Activated CD4-positive, alpha-beta T cell treated with anti-CD3 and anti-CD28 coated beads for 36 hours (primary cell): ENCODE results near the gene MYO1A. TPM values are rescaled to one million over a fixed set of nuclear protein-coding genes. Genes with fewer than 3 reads are reported as not detected.
"Not testable (repeated sequence)": the region's sequence is repeated elsewhere in the genome, so short reads cannot be mapped to it uniquely, and the experiment has no call there.

Experiments used
- ATAC-seq: fragments of 200-7000 bp; cut with Tn5 transposase; one replicate; pipeline ENCODE4 v1.10.0; 2021; ENCODE audit warnings: mild to moderate bottlenecking, moderate library complexity
- CTCF ChIA-PET: fragments of 350-600 bp; sonication (Branson Sonifier 250); formaldehyde crosslinking; loops from one replicate; lab custom pipeline; 2021; ENCODE audit warnings: antibody characterized with exemption; lab: Charles Lee
- POLR2A ChIA-PET: fragments of 350-600 bp; sonication (Branson Sonifier 250); formaldehyde crosslinking; loops from one replicate; lab custom pipeline; 2021; ENCODE audit warnings: antibody characterized with exemption, inconsistent platforms; lab: Charles Lee
- DNase-seq: peaks from one replicate; pipeline ENCODE4 v3.0.0-alpha.2; 2020
- H3K27ac Mint-ChIP-seq: one replicate; pipeline ENCODE4 v1.8.0; 2021; ENCODE audit warnings: mixed read lengths
- H3K27me3 Mint-ChIP-seq: one replicate; pipeline ENCODE4 v1.8.0; 2021; ENCODE audit warnings: mixed read lengths
- H3K36me3 Mint-ChIP-seq: one replicate; pipeline ENCODE4 v1.8.0; 2021; ENCODE audit warnings: low read depth, mixed read lengths
- H3K4me1 Mint-ChIP-seq: one replicate; pipeline ENCODE4 v1.8.0; 2021; ENCODE audit warnings: mixed read lengths
- H3K4me3 Mint-ChIP-seq: one replicate; pipeline ENCODE4 v1.8.0; 2021; ENCODE audit warnings: mild to moderate bottlenecking, moderate library complexity, mixed read lengths
- H3K9me3 Mint-ChIP-seq: one replicate; pipeline ENCODE4 v1.8.0; 2021; ENCODE audit warnings: low read depth, mixed read lengths
- intact Hi-C, 2 experiments: fragments of 100-400 bp; cut with DNase I in 1 of 2; cut with micrococcal nuclease in 1 of 2; formaldehyde crosslinking; loops; one replicate each; pipeline versions ENCODE4 v1.14.2 to v1.15.1; 2022 to 2024; cut with DNase I, micrococcal nuclease
- total RNA-seq, 2 experiments: library from RNA; stranded (reverse); gene quantifications; one replicate each; pipeline ENCODE4 v1.2.3, GENCODE V29; 2021

The MYO1A gene
- total RNA-seq, 2 experiments from 2014 or later, result 2.4 to 2.6 TPM

GRCh38 chr12:57018906-57019305 lies 31.0 kb downstream of the MYO1A start:
- Mint-ChIP-seq H3K9me3 (no peaks in the 10 kb centered on the region), H3K27ac (no peak overlapping the region), H3K27me3 (no peaks in the 10 kb centered on the region), H3K4me3 (no peak overlapping the region), H3K36me3 (no peaks in the 10 kb centered on the region), H3K4me1 (peaks cover 18% of the 10 kb centered on the region)
- no peak for ATAC-seq
- intact Hi-C loops, result no loop called here
- no peak for DNase-seq
- ChIA-PET CTCF (interaction anchor here (0.7 to 5.3 kb wide), 15 partner anchors 8 to 260 kb away, joined by 3 to 35 read pairs (median 5); partner anchors contain the start of gene ZBTB39), POLR2A (no interaction called here)

GRCh38 chr12:57018353-57018752 lies 31.6 kb downstream of the MYO1A start:
- ATAC-seq, H3K9me3 Mint-ChIP-seq, DNase-seq, H3K36me3 Mint-ChIP-seq, H3K27ac Mint-ChIP-seq, H3K4me3 Mint-ChIP-seq, POLR2A ChIA-PET, H3K27me3 Mint-ChIP-seq, intact Hi-C loops: not testable (repeated sequence)
- CTCF ChIA-PET, result interaction anchor here (0.5 to 5.3 kb wide), 15 partner anchors 9 to 74 kb away, joined by 3 to 35 read pairs (median 4); partner anchors contain the start of gene ZBTB39
- peaks cover 18% of the 10 kb centered on the region for H3K4me1 Mint-ChIP-seq

- intact Hi-C loops, result no loop called here
- ATAC-seq, result no peak
- Mint-ChIP-seq H3K9me3 (no peaks in the 10 kb centered on the region), H3K27me3 (no peaks in the 10 kb centered on the region), H3K36me3 (no peaks in the 10 kb centered on the region), H3K27ac (no peak within 1 kb of the TSS), H3K4me3 (no peak within 1 kb of the TSS), H3K4me1 (peaks cover 35% of the 10 kb centered on the region)
- CTCF ChIA-PET, result interaction anchor here (0.5 to 5.3 kb wide), 12 partner anchors 9 to 111 kb away, joined by 3 to 35 read pairs (median 4); a partner anchor contains a TSS
- no peak for DNase-seq
- POLR2A ChIA-PET, result no interaction called here
These were observed 33.6 kb downstream of the MYO1A start, which contains the start of gene TAC3 for GRCh38 chr12:57016348-57016747. Gene TAC3, minus strand, starts transcription at chr12:57016529. Its CDS starts 732 bp downstream, at chr12:57015797.

GRCh38 chr12:57012600-57013465 lies 37.1 kb downstream of the MYO1A start:
- Mint-ChIP-seq H3K9me3 (no peaks in the 10 kb centered on the region), H3K27me3 (no peaks in the 10 kb centered on the region), H3K4me3 (no peak overlapping the region), H3K36me3 (no peaks in the 10 kb centered on the region), H3K27ac (peak overlapping the region; percentile 56), H3K4me1 (peaks cover 41% of the 10 kb centered on the region)
- ATAC-seq, result no peak
- no peak for DNase-seq
- POLR2A ChIA-PET, result no interaction called here
- intact Hi-C loops, result no loop called here
- CTCF ChIA-PET, result interaction anchor here (0.5 to 4.0 kb wide), 9 partner anchors 8 to 443 kb away, joined by 3 to 24 read pairs (median 4); no protein-coding TSS in a partner anchor

GRCh38 chr12:57011438-57012424 lies 38.2 kb downstream of the MYO1A start:
- intact Hi-C loops, result loop anchor here in 1 of 2 experiments (1.0 kb wide), 1 partner anchor 36 kb away; no protein-coding TSS in a partner anchor
- ChIA-PET CTCF (interaction anchor here (0.6 to 4.0 kb wide), 19 partner anchors 8 to 442 kb away, joined by 3 to 24 read pairs (median 5); partner anchors contain the start of genes NEMP1 and STAT6), POLR2A (interaction anchor here (0.7 kb wide), 1 partner anchor 365 kb away, joined by 3 read pairs; no protein-coding TSS in a partner anchor)
- ATAC-seq (peak; percentile 75), DNase-seq (peak; percentile 51)
- H3K27me3 Mint-ChIP-seq, result no peaks in the 10 kb centered on the region
- peaks cover 52% of the 10 kb centered on the region for H3K4me1 Mint-ChIP-seq
- no peaks in the 10 kb centered on the region for H3K9me3 Mint-ChIP-seq
- H3K27ac Mint-ChIP-seq, result peak overlapping the region; percentile 61
- peak overlapping the region; percentile 24 for H3K4me3 Mint-ChIP-seq
- no peaks in the 10 kb centered on the region for H3K36me3 Mint-ChIP-seq

DNA sequence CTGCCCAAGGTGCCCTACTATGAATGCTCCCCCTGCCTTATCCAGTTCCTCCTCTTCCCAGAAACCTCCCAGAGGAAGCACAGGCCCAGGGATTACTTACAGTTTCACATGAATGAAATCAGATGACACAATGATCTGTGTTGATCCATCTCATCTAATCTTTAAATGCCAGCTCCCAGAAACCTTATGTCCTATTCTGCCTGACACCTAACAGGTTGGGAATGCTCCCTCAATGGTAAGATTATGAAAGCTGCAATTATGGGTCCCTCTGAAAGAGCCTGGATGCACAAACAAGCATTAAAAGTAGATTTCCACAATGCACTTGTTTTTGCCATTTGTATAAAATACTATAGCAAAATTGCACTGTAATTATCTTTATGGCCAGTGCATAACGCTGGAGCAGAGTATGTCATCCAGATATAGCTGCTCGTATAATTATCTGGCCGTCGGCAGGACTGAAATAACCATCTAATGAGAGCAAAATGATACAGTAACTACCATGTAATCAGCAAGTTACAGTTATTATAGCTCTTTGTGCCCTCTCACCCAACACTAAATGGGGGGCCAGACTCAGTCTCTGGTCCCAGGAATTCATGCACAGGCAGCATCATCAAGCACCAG lies 39.2 kb downstream of the MYO1A start:
- ChIA-PET POLR2A (interaction anchor here (0.7 kb wide), 1 partner anchor 366 kb away, joined by 3 read pairs; no protein-coding TSS in a partner anchor), CTCF (interaction anchor here (0.6 to 4.0 kb wide), 16 partner anchors 8 to 812 kb away, joined by 3 to 24 read pairs (median 5); partner anchors contain the start of genes NEMP1 and STAT6)
- ATAC-seq (no peak), DNase-seq (no peak)
- Mint-ChIP-seq H3K36me3 (no peaks in the 10 kb centered on the region), H3K27me3 (no peaks in the 10 kb centered on the region), H3K4me1 (peaks cover 54% of the 10 kb centered on the region), H3K27ac (no peak overlapping the region), H3K4me3 (no peak overlapping the region), H3K9me3 (no peaks in the 10 kb centered on the region)
- intact Hi-C loops, result loop anchor here in 1 of 2 experiments (1.0 kb wide), 1 partner anchor 37 kb away; no protein-coding TSS in a partner anchor

DNA sequence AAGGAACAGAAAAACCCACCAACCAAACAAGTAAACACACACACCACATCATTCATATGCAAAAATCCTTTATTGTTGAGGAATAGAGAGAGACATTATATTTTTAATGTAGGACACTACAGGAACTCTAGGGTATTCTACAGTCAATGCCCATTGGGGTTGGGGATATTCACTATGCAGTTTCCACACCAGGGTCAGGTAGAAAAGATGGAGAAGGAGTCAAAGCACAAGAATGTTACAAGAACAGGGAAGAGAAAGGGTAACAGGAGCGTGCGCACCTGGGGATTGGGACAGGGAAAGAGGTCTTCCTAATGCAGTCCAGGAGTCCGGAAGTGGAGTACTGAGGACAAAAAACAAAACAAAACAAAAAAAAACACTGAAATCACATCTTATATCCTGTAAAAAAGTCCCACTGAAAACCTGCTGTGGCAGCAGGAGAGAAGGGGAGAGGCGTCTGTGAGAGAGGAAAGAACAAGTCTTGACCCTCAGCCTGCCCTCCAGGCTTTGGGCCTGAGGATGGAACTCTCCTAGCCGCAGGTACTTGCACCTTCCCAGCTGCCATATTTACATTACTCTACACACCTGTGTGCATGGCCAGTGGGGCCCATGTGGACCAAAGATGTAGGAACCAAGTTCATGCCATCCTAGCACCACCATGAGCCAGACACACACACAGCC lies 39.8 kb downstream of the MYO1A start:
- Mint-ChIP-seq H3K27ac (no peak overlapping the region), H3K36me3 (no peaks in the 10 kb centered on the region), H3K4me3 (no peak overlapping the region), H3K27me3 (no peaks in the 10 kb centered on the region), H3K4me1 (peaks cover 60% of the 10 kb centered on the region), H3K9me3 (no peaks in the 10 kb centered on the region)
- POLR2A ChIA-PET, result no interaction called here
- CTCF ChIA-PET, result interaction anchor here (0.6 to 13.0 kb wide), 12 partner anchors 10 to 813 kb away, joined by 3 to 207 read pairs (median 8); partner anchors contain the start of genes MYO1A, NEMP1 and STAT6
- no peak for ATAC-seq
- intact Hi-C loops, result loop anchor here (5.0 kb wide), 2 partner anchors 172 to 232 kb away; no protein-coding TSS in a partner anchor
- DNase-seq, result no peak

GRCh38 chr12:57008178-57008577 lies 41.8 kb downstream of the MYO1A start:
- Mint-ChIP-seq H3K4me1 (peaks cover 69% of the 10 kb centered on the region), H3K4me3 (no peak overlapping the region), H3K9me3 (no peaks in the 10 kb centered on the region), H3K36me3 (peaks cover 12% of the 10 kb centered on the region), H3K27ac (peak overlapping the region; percentile 78), H3K27me3 (no peaks in the 10 kb centered on the region)
- intact Hi-C loops, result loop anchor here (1.0 to 5.0 kb wide), 5 partner anchors 54 to 234 kb away; no protein-coding TSS in a partner anchor
- ChIA-PET CTCF (interaction anchor here (0.5 to 13.0 kb wide), 22 partner anchors 8 to 786 kb away, joined by 3 to 207 read pairs (median 4); partner anchors contain the start of genes LRP1, MYO1A, NEMP1 and RNF41), POLR2A (interaction anchor here (0.7 kb wide), 2 partner anchors 48 to 104 kb away, joined by 3 read pairs; no protein-coding TSS in a partner anchor)
- ATAC-seq, result peak; percentile 50
- DNase-seq, result no peak

GRCh38 chr12:57006809-57007475 lies 43.0 kb downstream of the MYO1A start:
- H3K4me3 Mint-ChIP-seq, result peak overlapping the region; percentile 70

More at GRCh38 chr12:57006809-57007475, 43.0 kb downstream of the MYO1A start:
- peak; percentile 44 for DNase-seq
- POLR2A ChIA-PET, result interaction anchor here (0.6 kb wide), 2 partner anchors 105 to 228 kb away, joined by 3 to 7 read pairs; no protein-coding TSS in a partner anchor
- intact Hi-C loops, result loop anchor here (1.0 to 5.0 kb wide), 6 partner anchors 80 to 282 kb away; partner anchors contain the start of gene NACA (in 1 of the 2)
- H3K4me1 Mint-ChIP-seq, result peaks cover 64% of the 10 kb centered on the region
- peaks cover 23% of the 10 kb centered on the region for H3K36me3 Mint-ChIP-seq
- peak; percentile 5 for ATAC-seq
- H3K27me3 Mint-ChIP-seq, result no peaks in the 10 kb centered on the region
- CTCF ChIA-PET, result interaction anchor here (0.6 to 13.0 kb wide), 10 partner anchors 8 to 323 kb away, joined by 3 to 207 read pairs (median 6); partner anchors contain the start of genes STAT6 and TAC3
- no peaks in the 10 kb centered on the region for H3K9me3 Mint-ChIP-seq
- peak overlapping the region; percentile 78 for H3K27ac Mint-ChIP-seq
